Measurements from ENCODE around the gene SYT3.

The SYT3 gene

DNA sequence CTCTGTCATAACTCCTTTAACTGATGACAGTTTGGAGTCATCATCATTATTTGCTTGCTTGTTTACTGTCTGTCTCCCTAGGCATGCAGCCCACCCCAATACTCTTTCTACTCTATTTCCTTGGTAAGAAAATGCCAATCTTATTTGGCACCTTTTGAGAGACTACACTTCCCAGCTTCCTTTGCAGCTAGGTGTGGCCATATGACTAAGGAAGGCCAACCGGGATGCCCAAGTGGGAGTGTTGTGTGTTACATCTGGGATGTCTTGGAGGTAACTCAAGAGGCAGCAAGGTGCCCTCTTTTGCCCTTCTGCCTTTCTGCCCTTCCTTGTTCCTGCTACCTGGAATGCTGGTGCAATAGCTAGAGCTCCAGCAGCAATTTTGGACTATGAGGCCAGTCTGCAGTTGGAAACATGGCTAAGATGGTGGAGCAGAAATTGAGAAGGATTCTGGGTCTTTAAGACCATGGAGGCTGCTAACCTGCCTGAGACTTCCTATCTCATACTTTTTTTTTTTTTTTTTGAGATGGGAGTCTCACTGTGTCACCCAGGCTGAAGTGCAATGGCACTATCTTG is 37.0 kb upstream of the SYT3 start:
- H3K27ac ChIP-seq, result no peak overlapping the region
- TF ChIP-seq, protein P1, sequence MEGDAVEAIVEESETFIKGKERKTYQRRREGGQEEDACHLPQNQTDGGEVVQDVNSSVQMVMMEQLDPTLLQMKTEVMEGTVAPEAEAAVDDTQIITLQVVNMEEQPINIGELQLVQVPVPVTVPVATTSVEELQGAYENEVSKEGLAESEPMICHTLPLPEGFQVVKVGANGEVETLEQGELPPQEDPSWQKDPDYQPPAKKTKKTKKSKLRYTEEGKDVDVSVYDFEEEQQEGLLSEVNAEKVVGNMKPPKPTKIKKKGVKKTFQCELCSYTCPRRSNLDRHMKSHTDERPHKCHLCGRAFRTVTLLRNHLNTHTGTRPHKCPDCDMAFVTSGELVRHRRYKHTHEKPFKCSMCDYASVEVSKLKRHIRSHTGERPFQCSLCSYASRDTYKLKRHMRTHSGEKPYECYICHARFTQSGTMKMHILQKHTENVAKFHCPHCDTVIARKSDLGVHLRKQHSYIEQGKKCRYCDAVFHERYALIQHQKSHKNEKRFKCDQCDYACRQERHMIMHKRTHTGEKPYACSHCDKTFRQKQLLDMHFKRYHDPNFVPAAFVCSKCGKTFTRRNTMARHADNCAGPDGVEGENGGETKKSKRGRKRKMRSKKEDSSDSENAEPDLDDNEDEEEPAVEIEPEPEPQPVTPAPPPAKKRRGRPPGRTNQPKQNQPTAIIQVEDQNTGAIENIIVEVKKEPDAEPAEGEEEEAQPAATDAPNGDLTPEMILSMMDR (conservative IDR thresholded peaks at IDR 0.05), result no peak

- TF ChIP-seq, protein P1 (conservative IDR thresholded peaks at IDR 0.05), result no peak
- H3K27ac ChIP-seq, result no peak overlapping the region
Observed at GRCh38 chr19:50673118-50673517, 33.4 kb upstream of the SYT3 start.

DNA sequence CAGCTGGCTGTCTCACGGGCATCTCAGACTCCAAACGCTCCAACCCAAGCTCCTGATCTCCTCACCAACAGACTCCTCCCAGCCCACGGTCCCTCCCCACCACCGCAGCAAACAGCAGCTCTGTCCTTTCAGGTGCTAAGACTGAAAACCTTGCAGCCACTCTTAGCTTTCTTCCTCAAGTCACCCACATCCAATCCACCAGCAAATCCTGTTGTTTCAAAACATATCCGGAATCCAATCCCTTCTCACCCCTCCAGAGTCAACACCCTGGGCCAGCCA is 30.4 kb upstream of the SYT3 start:
- TF ChIP-seq, protein P1 (conservative IDR thresholded peaks at IDR 0.05), result no peak
- no peak overlapping the region for H3K27ac ChIP-seq

GRCh38 chr19:50669302-50670101 is 29.8 kb upstream of the SYT3 start:
- H3K27ac ChIP-seq, result no peak overlapping the region
- TF ChIP-seq, protein P1 (conservative IDR thresholded peaks at IDR 0.05), result peak; percentile 87

DNA sequence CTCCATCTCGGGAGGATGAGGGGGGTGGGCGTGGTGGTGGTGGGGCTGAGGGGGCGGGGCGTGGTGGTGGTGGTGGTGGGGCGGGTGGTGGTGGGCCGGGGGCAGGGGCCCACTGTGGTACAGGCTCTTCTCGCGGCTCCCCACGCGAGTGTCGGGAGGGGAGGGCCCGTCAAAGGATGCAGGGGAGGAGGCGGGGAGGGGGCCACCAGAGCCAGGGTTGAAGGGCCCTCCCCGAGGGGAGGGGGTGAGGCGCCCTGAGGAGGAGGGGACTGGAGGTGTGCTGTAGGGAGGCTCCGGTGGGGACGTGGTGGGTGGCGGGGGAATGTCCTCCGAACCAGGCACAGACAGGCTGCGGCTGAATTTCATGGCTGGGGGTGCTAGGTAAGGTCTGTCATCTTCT is 29.2 kb upstream of the SYT3 start:
- TF ChIP-seq, protein P1 (conservative IDR thresholded peaks at IDR 0.05), result no peak
- no peak overlapping the region for H3K27ac ChIP-seq

GRCh38 chr19:50668416-50668815 is 28.7 kb upstream of the SYT3 start:
- no peak overlapping the region for H3K27ac ChIP-seq

GRCh38 chr19:50667759-50668231 is 28.1 kb upstream of the SYT3 start:
- TF ChIP-seq, protein P1 (conservative IDR thresholded peaks at IDR 0.05), result no peak
- no peak overlapping the region for H3K27ac ChIP-seq

More at GRCh38 chr19:50668416-50668815, 28.7 kb upstream of the SYT3 start:
- TF ChIP-seq, protein P1 (conservative IDR thresholded peaks at IDR 0.05), result no peak
